ENCODE measurements around the gene C3orf22. TPM values are rescaled to one million over a fixed set of nuclear protein-coding genes. Genes with fewer than 3 reads are reported as not detected.

Gene C3orf22
- total RNA-seq, 5 donors from 2014 or later (not counting 1 experiment from before 2014, with no cell fraction given): not detected

- CTCF ChIA-PET: interaction anchor here in 1 of 2 donors (0.7 kb wide), 1 partner anchor 27 kb away, joined by 3 read pairs; no protein-coding TSS in a partner anchor
- WGBS (ENCODE audit: insufficient coverage): 80% methylated on average over 12 of the region's 12 CpGs
- Mint-ChIP-seq H3K36me3 (no peaks in the 10 kb centered on the region), H3K27ac (no peak overlapping the region), H3K9me3 (no peaks in the 10 kb centered on the region), H3K4me1 (no peaks in the 10 kb centered on the region), H3K4me3 (no peak overlapping the region), H3K27me3 (peaks cover 9 to 16% of the 10 kb centered on the region in 2 donors)
- H3K27ac ChIP-seq (ENCODE audit: low read length): no peak overlapping the region
- H3K4me1 ChIP-seq (ENCODE audit: control insufficient read depth in 1 of 2, extremely low read depth in 1 of 2, insufficient read depth in 2 of 2, low read length in 2 of 2): no peaks in the 10 kb centered on the region
- H3K9me3 ChIP-seq: no peaks in the 10 kb centered on the region
- peak in 3 of 35 experiments; percentile 1 to 19 (median 10) for DNase-seq
- no peaks in the 10 kb centered on the region for H3K36me3 ChIP-seq (ENCODE audit: control insufficient read depth in 2 of 2, extremely low read depth in 1 of 2, insufficient read depth in 1 of 2, low read length in 1 of 2)
- POLR2A ChIA-PET: no interaction called here
- no peak for ATAC-seq (replicated peaks in 1 of 4)
- H3K4me3 ChIP-seq (ENCODE audit: control insufficient read depth in 1 of 2, extremely low read depth in 1 of 2, low read length in 1 of 2): no peak overlapping the region
- H3K27me3 ChIP-seq (replicated peaks in 1 of 2; ENCODE audit: control insufficient read depth in 2 of 2, extremely low read depth in 1 of 2, insufficient read depth in 2 of 2, low read length in 1 of 2): peaks cover 0 to 30% of the 10 kb centered on the region in 2 experiments
These were observed 8.8 kb downstream of the C3orf22 start for GRCh38 chr3:126549861-126550487.

DNA sequence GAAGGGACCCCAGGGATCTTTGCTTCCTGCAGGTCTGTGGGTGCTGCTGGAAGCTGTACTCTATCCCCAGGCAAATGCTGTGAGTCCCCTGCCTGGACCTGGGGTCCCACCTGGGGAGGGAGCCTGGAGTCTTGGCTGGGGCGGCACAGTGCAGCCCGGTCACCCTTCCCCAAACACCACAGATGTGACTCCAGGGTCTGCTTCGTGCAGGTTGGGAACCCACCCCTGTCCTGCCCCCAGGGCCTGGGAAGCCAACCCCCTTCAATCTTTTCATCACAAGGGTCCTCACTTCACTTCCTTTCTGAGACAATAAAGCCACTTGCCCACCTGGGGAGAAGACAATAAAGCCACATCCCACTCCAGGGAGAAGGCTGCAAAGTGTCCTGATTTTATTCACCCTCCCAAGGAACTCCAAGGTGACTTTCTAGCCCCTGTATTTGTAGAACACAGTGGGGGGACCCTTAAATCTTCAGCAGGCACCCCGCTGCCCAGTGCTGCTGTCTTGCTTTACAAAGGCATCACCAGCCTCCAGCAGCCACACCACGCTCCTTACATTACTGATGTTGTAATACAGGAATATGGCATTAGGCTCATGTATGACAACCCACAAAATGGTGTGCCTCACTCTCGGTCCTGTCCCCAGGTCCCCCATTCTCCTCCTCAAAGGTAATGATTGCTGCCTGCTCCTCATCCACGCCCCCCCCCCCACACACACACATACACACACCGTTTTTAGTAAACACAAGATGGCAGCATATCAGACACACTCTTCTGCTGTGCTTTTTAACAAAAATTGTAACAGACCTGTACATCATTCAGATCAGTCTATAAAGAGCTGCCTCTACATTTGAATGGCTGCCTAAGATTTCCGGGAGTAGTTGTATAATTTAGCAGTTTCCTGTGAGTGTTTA lies 9.9 kb downstream of the C3orf22 start:
- no peaks in the 10 kb centered on the region for H3K9me3 Mint-ChIP-seq
- no peak for ATAC-seq (replicated peaks in 1 of 4)
- no peak overlapping the region for H3K4me3 Mint-ChIP-seq
- POLR2A ChIA-PET: no interaction called here
- CTCF ChIA-PET: no interaction called here
- peaks cover 9 to 16% of the 10 kb centered on the region in 2 donors for H3K27me3 Mint-ChIP-seq
- H3K36me3 Mint-ChIP-seq: no peaks in the 10 kb centered on the region
- no peak overlapping the region for H3K4me3 ChIP-seq (ENCODE audit: control insufficient read depth in 1 of 2, extremely low read depth in 1 of 2, low read length in 1 of 2)
- H3K4me1 Mint-ChIP-seq: no peaks in the 10 kb centered on the region
- no peak overlapping the region for H3K27ac ChIP-seq (ENCODE audit: low read length)
- H3K27ac Mint-ChIP-seq: no peak overlapping the region
- no peaks in the 10 kb centered on the region for H3K9me3 ChIP-seq
- H3K36me3 ChIP-seq (ENCODE audit: control insufficient read depth in 2 of 2, extremely low read depth in 1 of 2, insufficient read depth in 1 of 2, low read length in 1 of 2): no peaks in the 10 kb centered on the region
- peak in 2 of 35 experiments; percentile 1 to 19 for DNase-seq
- 69% methylated on average over 5 of the region's 9 CpGs for WGBS (ENCODE audit: insufficient coverage)
- peaks cover 0 to 30% of the 10 kb centered on the region in 2 experiments for H3K27me3 ChIP-seq (replicated peaks in 1 of 2; ENCODE audit: control insufficient read depth in 2 of 2, extremely low read depth in 1 of 2, insufficient read depth in 2 of 2, low read length in 1 of 2)
- no peaks in the 10 kb centered on the region for H3K4me1 ChIP-seq (ENCODE audit: control insufficient read depth in 1 of 2, extremely low read depth in 1 of 2, insufficient read depth in 2 of 2, low read length in 2 of 2)

GRCh38 chr3:126547721-126548120 lies 11.0 kb downstream of the C3orf22 start:
- Mint-ChIP-seq H3K36me3 (no peaks in the 10 kb centered on the region), H3K27ac (no peak overlapping the region), H3K4me3 (no peak overlapping the region), H3K4me1 (no peaks in the 10 kb centered on the region), H3K9me3 (no peaks in the 10 kb centered on the region), H3K27me3 (peaks cover 12 to 13% of the 10 kb centered on the region in 2 donors)
- CTCF ChIA-PET: no interaction called here
- Histone ChIP-seq H3K36me3 (ENCODE audit: control insufficient read depth in 2 of 2, extremely low read depth in 1 of 2, insufficient read depth in 1 of 2, low read length in 1 of 2) (no peaks in the 10 kb centered on the region), H3K27ac (ENCODE audit: low read length) (no peak overlapping the region), H3K4me3 (ENCODE audit: control insufficient read depth in 1 of 2, extremely low read depth in 1 of 2, low read length in 1 of 2) (no peak overlapping the region), H3K9me3 (no peaks in the 10 kb centered on the region), H3K27me3 (replicated peaks in 1 of 2; ENCODE audit: control insufficient read depth in 2 of 2, extremely low read depth in 1 of 2, insufficient read depth in 2 of 2, low read length in 1 of 2) (peaks cover 0 to 27% of the 10 kb centered on the region in 2 experiments), H3K4me1 (ENCODE audit: control insufficient read depth in 1 of 2, extremely low read depth in 1 of 2, insufficient read depth in 2 of 2, low read length in 2 of 2) (no peaks in the 10 kb centered on the region)
- no peak for ATAC-seq (replicated peaks in 1 of 4)
- WGBS (ENCODE audit: insufficient coverage): no CpG with 5 or more reads among the region's 1 CpG
- DNase-seq: no peak
- POLR2A ChIA-PET: interaction anchor here in 1 of 2 donors (0.6 kb wide), 1 partner anchor 34 kb away, joined by 3 read pairs; no protein-coding TSS in a partner anchor

GRCh38 chr3:126546549-126547239 lies 12.0 kb downstream of the C3orf22 start:
- 78% methylated on average over 5 of the region's 8 CpGs for WGBS (ENCODE audit: insufficient coverage)
- H3K27ac Mint-ChIP-seq: no peak overlapping the region

GRCh38 chr3:126546013-126546412 lies 12.7 kb downstream of the C3orf22 start:
- no peaks in the 10 kb centered on the region for H3K9me3 ChIP-seq
- no peaks in the 10 kb centered on the region for H3K4me1 ChIP-seq (ENCODE audit: control insufficient read depth in 1 of 2, extremely low read depth in 1 of 2, insufficient read depth in 2 of 2, low read length in 2 of 2)
- DNase-seq (no peak), ATAC-seq (replicated peaks in 1 of 4) (no peak)
- no peaks in the 10 kb centered on the region for H3K36me3 ChIP-seq (ENCODE audit: control insufficient read depth in 2 of 2, extremely low read depth in 1 of 2, insufficient read depth in 1 of 2, low read length in 1 of 2)
- Mint-ChIP-seq H3K4me1 (no peaks in the 10 kb centered on the region), H3K9me3 (no peaks in the 10 kb centered on the region), H3K36me3 (no peaks in the 10 kb centered on the region), H3K4me3 (no peak overlapping the region), H3K27me3 (peaks cover 11 to 13% of the 10 kb centered on the region in 2 donors), H3K27ac (no peak overlapping the region)
- H3K27me3 ChIP-seq (replicated peaks in 1 of 2; ENCODE audit: control insufficient read depth in 2 of 2, extremely low read depth in 1 of 2, insufficient read depth in 2 of 2, low read length in 1 of 2): peaks cover 0 to 27% of the 10 kb centered on the region in 2 experiments
- CTCF ChIA-PET: no interaction called here
- WGBS (ENCODE audit: insufficient coverage): 91% methylated on average over 5 of the region's 6 CpGs
- POLR2A ChIA-PET: no interaction called here
- H3K27ac ChIP-seq (ENCODE audit: low read length): no peak overlapping the region
- no peak overlapping the region for H3K4me3 ChIP-seq (ENCODE audit: control insufficient read depth in 1 of 2, extremely low read depth in 1 of 2, low read length in 1 of 2)

More at GRCh38 chr3:126546549-126547239, 12.0 kb downstream of the C3orf22 start:
- no peaks in the 10 kb centered on the region for H3K36me3 ChIP-seq (ENCODE audit: control insufficient read depth in 2 of 2, extremely low read depth in 1 of 2, insufficient read depth in 1 of 2, low read length in 1 of 2)
- H3K4me3 Mint-ChIP-seq: no peak overlapping the region
- H3K27me3 Mint-ChIP-seq: peaks cover 12 to 13% of the 10 kb centered on the region in 2 donors
- DNase-seq: peak in 1 of 35 experiments; percentile 13
- H3K27ac ChIP-seq (ENCODE audit: low read length): no peak overlapping the region
- no peaks in the 10 kb centered on the region for H3K4me1 ChIP-seq (ENCODE audit: control insufficient read depth in 1 of 2, extremely low read depth in 1 of 2, insufficient read depth in 2 of 2, low read length in 2 of 2)
- POLR2A ChIA-PET: no interaction called here
- H3K4me3 ChIP-seq (ENCODE audit: control insufficient read depth in 1 of 2, extremely low read depth in 1 of 2, low read length in 1 of 2): no peak overlapping the region
- no peaks in the 10 kb centered on the region for H3K9me3 ChIP-seq
- no peak for ATAC-seq (replicated peaks in 1 of 4)
- H3K9me3 Mint-ChIP-seq: no peaks in the 10 kb centered on the region
- CTCF ChIA-PET: no interaction called here
- H3K27me3 ChIP-seq (replicated peaks in 1 of 2; ENCODE audit: control insufficient read depth in 2 of 2, extremely low read depth in 1 of 2, insufficient read depth in 2 of 2, low read length in 1 of 2): peaks cover 0 to 25% of the 10 kb centered on the region in 2 experiments
- no peaks in the 10 kb centered on the region for H3K4me1 Mint-ChIP-seq
- no peaks in the 10 kb centered on the region for H3K36me3 Mint-ChIP-seq

- Histone ChIP-seq H3K4me3 (ENCODE audit: control insufficient read depth in 1 of 2, extremely low read depth in 1 of 2, low read length in 1 of 2) (no peak overlapping the region), H3K9me3 (no peaks in the 10 kb centered on the region), H3K36me3 (ENCODE audit: control insufficient read depth in 2 of 2, extremely low read depth in 1 of 2, insufficient read depth in 1 of 2, low read length in 1 of 2) (no peaks in the 10 kb centered on the region), H3K4me1 (ENCODE audit: control insufficient read depth in 1 of 2, extremely low read depth in 1 of 2, insufficient read depth in 2 of 2, low read length in 2 of 2) (no peaks in the 10 kb centered on the region), H3K27me3 (replicated peaks in 1 of 2; ENCODE audit: control insufficient read depth in 2 of 2, extremely low read depth in 1 of 2, insufficient read depth in 2 of 2, low read length in 1 of 2) (peaks cover 0 to 25% of the 10 kb centered on the region in 2 experiments), H3K27ac (ENCODE audit: low read length) (no peak overlapping the region)
- ATAC-seq (replicated peaks in 1 of 4) (no peak), DNase-seq (peak in 2 of 35 experiments; percentile 1 to 3)
- Mint-ChIP-seq H3K9me3 (no peaks in the 10 kb centered on the region), H3K4me1 (peaks cover 0 to 2% (median 0%) of the 10 kb centered on the region in 3 donors), H3K36me3 (no peaks in the 10 kb centered on the region), H3K4me3 (no peak overlapping the region), H3K27ac (no peak overlapping the region), H3K27me3 (peaks cover 8% of the 10 kb centered on the region in 2 donors)
- WGBS (ENCODE audit: insufficient coverage): 78% methylated on average over 4 of the region's 5 CpGs
- ChIA-PET POLR2A (no interaction called here), CTCF (no interaction called here)
These were observed 13.2 kb downstream of the C3orf22 start for GRCh38 chr3:126545544-126545943.

Data from T-cell (primary cell).